Natural killer cell (primary cell): ENCODE data around the gene LRCH1. TPM values are rescaled to one million over a fixed set of nuclear protein-coding genes. Genes with fewer than 3 reads are reported as not detected.

Experiments
- ATAC-seq, 3 donors: fragments of 150-1000 bp in 2 of 3; fragments of 200-7000 bp in 1 of 3; cut with Tn5 transposase; 1 replicate in 1 of 3; 2 replicates in 2 of 3; pipeline ENCODE4 v1.10.0; 2021; ENCODE audit warnings: mild to moderate bottlenecking in 2 of 3, moderate library complexity in 2 of 3
- DNase-seq, 2 donors: peaks; one replicate each; pipeline versions ENCODE4 v3.0.0 to v3.0.0-alpha.2; 2013 to 2021; ENCODE audit warnings: mixed read lengths in 1 of 2
- H3K27ac ChIP-seq: one replicate; pipeline ENCODE4 v1.5.1; 2013; ENCODE audit warnings: mild to moderate bottlenecking, low read length
- H3K27me3 ChIP-seq: one replicate; pipeline ENCODE4 v1.6.1; 2013; ENCODE audit warnings: low read length; ENCODE audit not compliant: control insufficient read depth, insufficient read depth
- H3K36me3 ChIP-seq: one replicate; pipeline ENCODE4 v1.6.1; 2013; ENCODE audit warnings: low read length; ENCODE audit not compliant: control insufficient read depth, insufficient read depth
- H3K4me1 ChIP-seq: one replicate; pipeline ENCODE4 v1.6.1; 2013; ENCODE audit warnings: low read length; ENCODE audit not compliant: control insufficient read depth, insufficient read depth
- H3K4me3 ChIP-seq: one replicate; pipeline ENCODE4 v1.5.1; 2013; ENCODE audit warnings: low read length
- H3K9me3 ChIP-seq: one replicate; pipeline ENCODE4 v1.6.1; 2013; ENCODE audit warnings: low read length; ENCODE audit not compliant: control insufficient read depth, insufficient read depth
- H3K27ac Mint-ChIP-seq, 2 donors: one replicate each; pipeline ENCODE4 v1.8.0; 2022; ENCODE audit warnings: mild to moderate bottlenecking in 2 of 2, mixed read lengths in 2 of 2, moderate library complexity in 1 of 2
- H3K27me3 Mint-ChIP-seq, 2 donors: one replicate each; pipeline ENCODE4 v1.8.0; 2022; ENCODE audit warnings: low read depth in 2 of 2, mixed read lengths in 2 of 2
- H3K36me3 Mint-ChIP-seq: one replicate; pipeline ENCODE4 v1.8.0; 2022; ENCODE audit warnings: mixed read lengths
- H3K4me1 Mint-ChIP-seq, 2 donors: one replicate each; pipeline ENCODE4 v1.8.0; 2022; ENCODE audit warnings: mixed read lengths in 2 of 2
- H3K4me3 Mint-ChIP-seq: one replicate; pipeline ENCODE4 v1.8.0; 2022; ENCODE audit warnings: mild to moderate bottlenecking, moderate library complexity, mixed read lengths
- H3K9me3 Mint-ChIP-seq, 2 donors: one replicate each; pipeline ENCODE4 v1.8.0; 2022; ENCODE audit warnings: mixed read lengths in 2 of 2
- CTCF ChIP-seq: fragments of 200-600 bp; IDR thresholded peaks from one replicate; pipeline ENCODE4 v1.8.0; 2022; ENCODE audit warnings: antibody characterized with exemption
- WGBS: methylation state at CpG from one replicate; pipeline ENCODE4 v1.1.7; 2013; ENCODE audit warnings: missing lambda C conversion rate; ENCODE audit not compliant: insufficient coverage; 5-methylcytosine and 5-hydroxymethylcytosine counted together
- intact Hi-C: fragments of 100-400 bp; cut with micrococcal nuclease; formaldehyde crosslinking; loops from one replicate; pipeline ENCODE4 v1.14.2; 2022
- total RNA-seq, 4 donors: library from RNA; stranded (reverse); fragments of 120-200 nt in 1 of 4; gene quantifications; one replicate each; pipeline versions ENCODE4 v1.2.3 to v1.2.4, GENCODE V29; 2013 to 2022

LRCH1 gene
- total RNA-seq, 3 donors from 2014 or later (not counting 1 experiment from before 2014, with no cell fraction given): 23.7 to 32.2 (median 29.6) TPM

GRCh38 chr13:46605825-46606554, 53.0 kb downstream of the LRCH1 start:
- no peaks in the 10 kb centered on the region for H3K9me3 ChIP-seq
- no peaks in the 10 kb centered on the region for H3K36me3 ChIP-seq
- no peaks in the 10 kb centered on the region for H3K27me3 ChIP-seq
- H3K27ac Mint-ChIP-seq: peak overlapping the region; percentile 49 to 83
- H3K9me3 Mint-ChIP-seq: no peaks in the 10 kb centered on the region
- intact Hi-C loops: no loop called here
- no peaks in the 10 kb centered on the region for H3K27me3 Mint-ChIP-seq
- no peak overlapping the region for H3K4me3 ChIP-seq
- no peak overlapping the region for H3K4me3 Mint-ChIP-seq
- TF ChIP-seq CTCF: no peak
- peaks cover 66 to 73% of the 10 kb centered on the region in 2 donors for H3K4me1 Mint-ChIP-seq
- H3K36me3 Mint-ChIP-seq: no peaks in the 10 kb centered on the region
- WGBS: 100% methylated on average over 1 of the region's 3 CpGs
- H3K27ac ChIP-seq: no peak overlapping the region
- H3K4me1 ChIP-seq: peaks cover 23% of the 10 kb centered on the region
- DNase-seq: no peak
- ATAC-seq: peak; percentile 10 to 66 (median 26)

- Histone ChIP-seq H3K9me3 (no peaks in the 10 kb centered on the region), H3K4me3 (no peak overlapping the region), H3K4me1 (peaks cover 23% of the 10 kb centered on the region), H3K36me3 (no peaks in the 10 kb centered on the region), H3K27ac (no peak overlapping the region), H3K27me3 (no peaks in the 10 kb centered on the region)
- DNase-seq (no peak), ATAC-seq (peak in 1 of 3 donors; percentile 33)
- 38% methylated on average over 3 of the region's 3 CpGs for WGBS
- Mint-ChIP-seq H3K27me3 (no peaks in the 10 kb centered on the region), H3K9me3 (no peaks in the 10 kb centered on the region), H3K4me1 (peaks cover 62 to 66% of the 10 kb centered on the region in 2 donors), H3K4me3 (peak overlapping the region; percentile 17), H3K36me3 (no peaks in the 10 kb centered on the region), H3K27ac (peak overlapping the region; percentile 49 to 83)
- intact Hi-C loops: no loop called here
- no peak for TF ChIP-seq CTCF
Observed at GRCh38 chr13:46606970-46607369, 54.0 kb downstream of the LRCH1 start.

GRCh38 chr13:46607768-46608564, 55.0 kb downstream of the LRCH1 start:
- no peaks in the 10 kb centered on the region for H3K27me3 ChIP-seq
- Mint-ChIP-seq H3K27me3 (no peaks in the 10 kb centered on the region), H3K4me3 (no peak overlapping the region), H3K36me3 (no peaks in the 10 kb centered on the region), H3K4me1 (peaks cover 57 to 66% of the 10 kb centered on the region in 2 donors), H3K9me3 (no peaks in the 10 kb centered on the region), H3K27ac (peak overlapping the region; percentile 49 to 83)
- ATAC-seq: peak in 1 of 3 donors; percentile 24
- 78% methylated on average over 8 of the region's 9 CpGs for WGBS
- H3K36me3 ChIP-seq: no peaks in the 10 kb centered on the region
- H3K9me3 ChIP-seq: no peaks in the 10 kb centered on the region
- intact Hi-C loops: no loop called here
- H3K4me3 ChIP-seq: no peak overlapping the region
- peaks cover 23% of the 10 kb centered on the region for H3K4me1 ChIP-seq
- no peak for DNase-seq
- no peak for TF ChIP-seq CTCF
- no peak overlapping the region for H3K27ac ChIP-seq
